PC-9 (cell line): ENCODE measurements around the gene ZFR2.

ENCODE experiments used
- EZH2 ChIP-seq: fragments of 200-600 bp; sonication (generic); IDR thresholded peaks from 2 replicates; pipeline ENCODE4 v1.8.0; 2017; ENCODE audit warnings: antibody characterized with exemption, low read depth
- TF ChIP-seq, protein P1 (sequence below): fragments of 200-600 bp; sonication (generic); conservative IDR thresholded peaks from 2 replicates; pipeline ENCODE4 v1.6.1; 2017; ENCODE audit warnings: mixed run types, antibody characterized with exemption, mild to moderate bottlenecking, moderate library complexity

DNA sequence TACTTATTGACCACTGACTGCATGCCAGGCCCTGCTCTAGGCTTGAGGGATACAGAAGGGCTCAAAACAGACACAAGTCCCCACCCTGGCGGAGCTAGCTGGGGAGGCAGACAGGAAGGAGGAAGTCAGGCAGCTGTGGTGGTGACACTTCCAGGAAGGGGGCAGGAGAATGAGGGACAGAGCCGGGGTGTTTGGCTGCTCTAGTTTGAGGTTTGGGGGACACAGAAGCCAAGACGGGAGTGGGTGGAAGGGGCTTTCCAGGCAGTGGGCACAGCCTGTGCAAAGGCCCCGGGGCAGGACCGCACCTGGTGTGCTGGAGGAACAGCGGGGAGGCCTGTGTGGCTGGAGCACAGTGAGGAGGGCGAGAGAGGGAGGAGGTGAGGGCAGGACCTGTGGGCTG is 102.3 kb downstream of the ZFR2 start:
- TF ChIP-seq, protein P1, sequence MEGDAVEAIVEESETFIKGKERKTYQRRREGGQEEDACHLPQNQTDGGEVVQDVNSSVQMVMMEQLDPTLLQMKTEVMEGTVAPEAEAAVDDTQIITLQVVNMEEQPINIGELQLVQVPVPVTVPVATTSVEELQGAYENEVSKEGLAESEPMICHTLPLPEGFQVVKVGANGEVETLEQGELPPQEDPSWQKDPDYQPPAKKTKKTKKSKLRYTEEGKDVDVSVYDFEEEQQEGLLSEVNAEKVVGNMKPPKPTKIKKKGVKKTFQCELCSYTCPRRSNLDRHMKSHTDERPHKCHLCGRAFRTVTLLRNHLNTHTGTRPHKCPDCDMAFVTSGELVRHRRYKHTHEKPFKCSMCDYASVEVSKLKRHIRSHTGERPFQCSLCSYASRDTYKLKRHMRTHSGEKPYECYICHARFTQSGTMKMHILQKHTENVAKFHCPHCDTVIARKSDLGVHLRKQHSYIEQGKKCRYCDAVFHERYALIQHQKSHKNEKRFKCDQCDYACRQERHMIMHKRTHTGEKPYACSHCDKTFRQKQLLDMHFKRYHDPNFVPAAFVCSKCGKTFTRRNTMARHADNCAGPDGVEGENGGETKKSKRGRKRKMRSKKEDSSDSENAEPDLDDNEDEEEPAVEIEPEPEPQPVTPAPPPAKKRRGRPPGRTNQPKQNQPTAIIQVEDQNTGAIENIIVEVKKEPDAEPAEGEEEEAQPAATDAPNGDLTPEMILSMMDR = no peak
- TF ChIP-seq EZH2 = no peak
